RWPE2 (cell line): Measurements from ENCODE around the gene RBM20.

ENCODE experiments used
- ATAC-seq: fragments of 200-7000 bp; cut with Tn5 transposase; 3 replicates; pipeline ENCODE4 v1.9.1; 2021; ENCODE audit warnings: low read depth
- DNase-seq: peaks from one replicate; pipeline ENCODE4 v3.0.0-alpha.2; 2020; ENCODE audit warnings: low spot score
- H3K27ac ChIP-seq: fragments of 450-650 bp; 2 replicates; pipeline ENCODE4 v1.5.1; 2017; ENCODE audit warnings: mild to moderate bottlenecking; ENCODE audit not compliant: poor library complexity, severe bottlenecking
- H3K27me3 ChIP-seq: fragments of 250-450 bp; sonication (Bioruptor Pico); 2 replicates; pipeline ENCODE4 v1.5.1; 2021; ENCODE audit warnings: mild to moderate bottlenecking, moderate library complexity; ENCODE audit not compliant: insufficient read depth, poor library complexity, severe bottlenecking
- H3K36me3 ChIP-seq: fragments of 250-450 bp; sonication (Bioruptor Pico); 2 replicates; pipeline ENCODE4 v1.5.1; 2020; ENCODE audit warnings: low read depth, mild to moderate bottlenecking, moderate library complexity
- H3K4me1 ChIP-seq: fragments of 250-450 bp; sonication (Bioruptor Pico); 2 replicates; pipeline ENCODE4 v1.5.1; 2021; ENCODE audit warnings: mild to moderate bottlenecking, moderate library complexity; ENCODE audit not compliant: insufficient read depth, poor library complexity, severe bottlenecking
- H3K4me3 ChIP-seq: fragments of 250-450 bp; sonication (Bioruptor Pico); 2 replicates; pipeline ENCODE4 v1.5.1; 2021; ENCODE audit warnings: mild to moderate bottlenecking, moderate library complexity; ENCODE audit not compliant: severe bottlenecking
- H3K9me3 ChIP-seq: fragments of 250-450 bp; sonication (Bioruptor Pico); 2 replicates; pipeline ENCODE4 v1.5.1; 2021; ENCODE audit warnings: mild to moderate bottlenecking, moderate library complexity; ENCODE audit not compliant: severe bottlenecking
- CTCF ChIP-seq: fragments of 450-650 bp; IDR thresholded peaks from one replicate; pipeline ENCODE4 v1.5.1; 2017; ENCODE audit warnings: mild to moderate bottlenecking, moderate library complexity; ENCODE audit not compliant: poor library complexity, severe bottlenecking

RBM20 gene

DNA sequence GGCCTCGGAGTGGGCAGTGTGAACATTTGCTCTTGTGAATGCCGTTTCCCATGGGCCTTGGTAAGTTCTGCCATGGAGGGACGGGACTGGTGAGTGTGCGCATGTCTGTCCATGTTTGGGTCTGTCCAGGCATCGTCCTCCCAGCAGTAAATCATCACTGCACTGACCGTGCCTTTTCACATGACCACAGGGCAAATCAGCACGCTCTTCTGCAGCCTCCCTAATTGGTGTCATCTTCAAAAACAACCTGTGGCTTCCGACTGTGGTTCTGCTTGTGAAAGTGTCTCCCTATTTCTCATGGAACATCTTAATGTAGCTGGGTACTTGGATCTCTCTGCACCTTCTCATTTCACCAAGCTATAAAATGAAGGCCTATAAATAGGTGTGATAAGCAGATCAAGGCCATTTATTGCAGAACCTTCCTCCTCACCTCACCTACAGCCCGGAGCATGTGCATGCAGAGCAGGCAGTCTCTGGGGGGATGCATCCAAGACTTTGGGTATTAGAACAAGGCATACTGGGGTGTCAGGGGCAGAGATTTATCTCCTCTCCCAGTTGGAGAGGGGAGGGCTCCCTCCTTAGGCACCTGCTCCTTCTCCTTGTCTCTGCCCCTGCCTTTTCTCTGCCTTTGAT, 77.4 kb downstream of the RBM20 start:
- H3K36me3 ChIP-seq, result no peaks in the 10 kb centered on the region
- H3K27me3 ChIP-seq, result no peaks in the 10 kb centered on the region
- DNase-seq, result no peak
- H3K4me1 ChIP-seq, result no peaks in the 10 kb centered on the region
- H3K9me3 ChIP-seq, result no peaks in the 10 kb centered on the region
- no peak overlapping the region for H3K4me3 ChIP-seq
- ATAC-seq, result no peak
- TF ChIP-seq CTCF, result no peak
- no peak overlapping the region for H3K27ac ChIP-seq

- Histone ChIP-seq H3K27me3 (no peaks in the 10 kb centered on the region), H3K27ac (no peak overlapping the region), H3K4me1 (no peaks in the 10 kb centered on the region), H3K9me3 (no peaks in the 10 kb centered on the region), H3K36me3 (no peaks in the 10 kb centered on the region), H3K4me3 (no peak overlapping the region)
- TF ChIP-seq CTCF, result no peak
- DNase-seq (no peak), ATAC-seq (no peak)
Observed at GRCh38 chr10:110723224-110723891, 79.2 kb downstream of the RBM20 start.

GRCh38 chr10:110724116-110724921, 80.2 kb downstream of the RBM20 start:
- no peak for ATAC-seq
- Histone ChIP-seq H3K4me3 (no peak overlapping the region), H3K9me3 (no peaks in the 10 kb centered on the region), H3K36me3 (no peaks in the 10 kb centered on the region), H3K4me1 (no peaks in the 10 kb centered on the region), H3K27ac (no peak overlapping the region), H3K27me3 (no peaks in the 10 kb centered on the region)
- TF ChIP-seq CTCF, result no peak
- DNase-seq, result no peak

- Histone ChIP-seq H3K9me3 (no peaks in the 10 kb centered on the region), H3K27me3 (no peaks in the 10 kb centered on the region), H3K4me3 (no peak overlapping the region), H3K27ac (no peak overlapping the region), H3K4me1 (no peaks in the 10 kb centered on the region), H3K36me3 (no peaks in the 10 kb centered on the region)
- ATAC-seq (no peak), DNase-seq (no peak)
- TF ChIP-seq CTCF, result no peak
Observed at GRCh38 chr10:110724937-110725336, 80.8 kb downstream of the RBM20 start.
